Gastrocnemius medialis (tissue), 4 donors: ENCODE data around the gene EYA4.

Source experiments
- POLR2A ChIP-seq, 2 donors: fragments of 450-650 bp; IDR thresholded peaks; one replicate each; pipeline ENCODE4 v1.6.1; 2017; ENCODE audit warnings: antibody characterized with exemption in 2 of 2, mild to moderate bottlenecking in 2 of 2, moderate library complexity in 2 of 2
- TF ChIP-seq, protein P1 (sequence below), 5 experiments: fragments of 450-650 bp in 3 of 5; fragments of 200-600 bp in 2 of 5; sonication (generic) in 2 of 5; IDR thresholded peaks in 4 of 5; conservative IDR thresholded peaks in 1 of 5; 1 replicate in 4 of 5; 2 replicates in 1 of 5; pipeline ENCODE4 v1.5.1; 2016 to 2019; ENCODE audit warnings: antibody characterized with exemption in 5 of 5, mild to moderate bottlenecking in 3 of 5, moderate library complexity in 3 of 5

DNA sequence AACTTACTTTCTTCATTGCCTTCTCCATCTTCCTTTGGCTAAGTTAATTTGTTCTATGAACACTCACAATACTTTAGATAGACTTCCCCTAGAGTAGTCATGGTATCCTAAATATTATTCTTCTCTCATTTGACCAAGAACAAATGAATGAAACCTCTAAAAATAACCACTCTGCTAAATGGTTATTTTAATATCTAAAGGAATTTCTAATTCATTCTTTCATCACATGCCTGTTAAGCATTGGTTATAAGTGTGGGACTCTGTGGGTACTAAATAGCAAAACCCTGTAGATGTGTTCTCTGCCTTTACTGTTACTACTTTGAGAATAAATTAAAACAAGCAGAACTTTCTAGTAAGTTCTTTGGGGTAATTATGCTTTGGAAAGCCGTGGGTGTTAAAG is 138.9 kb downstream of the EYA4 start:
- TF ChIP-seq, protein P1, sequence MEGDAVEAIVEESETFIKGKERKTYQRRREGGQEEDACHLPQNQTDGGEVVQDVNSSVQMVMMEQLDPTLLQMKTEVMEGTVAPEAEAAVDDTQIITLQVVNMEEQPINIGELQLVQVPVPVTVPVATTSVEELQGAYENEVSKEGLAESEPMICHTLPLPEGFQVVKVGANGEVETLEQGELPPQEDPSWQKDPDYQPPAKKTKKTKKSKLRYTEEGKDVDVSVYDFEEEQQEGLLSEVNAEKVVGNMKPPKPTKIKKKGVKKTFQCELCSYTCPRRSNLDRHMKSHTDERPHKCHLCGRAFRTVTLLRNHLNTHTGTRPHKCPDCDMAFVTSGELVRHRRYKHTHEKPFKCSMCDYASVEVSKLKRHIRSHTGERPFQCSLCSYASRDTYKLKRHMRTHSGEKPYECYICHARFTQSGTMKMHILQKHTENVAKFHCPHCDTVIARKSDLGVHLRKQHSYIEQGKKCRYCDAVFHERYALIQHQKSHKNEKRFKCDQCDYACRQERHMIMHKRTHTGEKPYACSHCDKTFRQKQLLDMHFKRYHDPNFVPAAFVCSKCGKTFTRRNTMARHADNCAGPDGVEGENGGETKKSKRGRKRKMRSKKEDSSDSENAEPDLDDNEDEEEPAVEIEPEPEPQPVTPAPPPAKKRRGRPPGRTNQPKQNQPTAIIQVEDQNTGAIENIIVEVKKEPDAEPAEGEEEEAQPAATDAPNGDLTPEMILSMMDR (IDR thresholded peaks at IDR 0.05 in 4 of 5, conservative IDR thresholded peaks at IDR 0.05 in 1 of 5): no peak
- TF ChIP-seq POLR2A (IDR thresholded peaks at IDR 0.05): no peak
